ENCODE data around the gene S100A2.

Gene S100A2

GRCh38 chr1:153544453-153545066 is 21.1 kb downstream of the S100A2 start:
- H3K27ac ChIP-seq = peak overlapping the region; percentile 41
- TF ChIP-seq ZFX (IDR thresholded peaks at IDR 0.05; ENCODE audit: borderline replicate concordance) (no peak), CTCF (IDR thresholded peaks at IDR 0.05) (no peak)

- no peak overlapping the region for H3K27ac ChIP-seq
- TF ChIP-seq ZFX (IDR thresholded peaks at IDR 0.05; ENCODE audit: borderline replicate concordance) (no peak), CTCF (IDR thresholded peaks at IDR 0.05) (no peak)
Measured at GRCh38 chr1:153543736-153544135, 21.9 kb downstream of the S100A2 start.

- H3K27ac ChIP-seq = no peak overlapping the region
- TF ChIP-seq CTCF (IDR thresholded peaks at IDR 0.05) (no peak), ZFX (IDR thresholded peaks at IDR 0.05; ENCODE audit: borderline replicate concordance) (no peak)
Measured at GRCh38 chr1:153542956-153543711, 22.5 kb downstream of the S100A2 start.

- H3K27ac ChIP-seq = no peak overlapping the region
- TF ChIP-seq ZFX (IDR thresholded peaks at IDR 0.05; ENCODE audit: borderline replicate concordance) (no peak), CTCF (IDR thresholded peaks at IDR 0.05) (no peak)
Measured at GRCh38 chr1:153541641-153542590, 23.7 kb downstream of the S100A2 start.

GRCh38 chr1:153540394-153541361 is 25.0 kb downstream of the S100A2 start, which contains the start of gene S100A5:
Gene S100A5 (minus strand): TSS chr1:153540934. CDS start chr1:153540191, 743 bp downstream.
- H3K27ac ChIP-seq = no peak within 1 kb of the TSS
- TF ChIP-seq CTCF (IDR thresholded peaks at IDR 0.05) (no peak), ZFX (IDR thresholded peaks at IDR 0.05; ENCODE audit: borderline replicate concordance) (no peak)

- H3K27ac ChIP-seq = no peak overlapping the region
- no peak for TF ChIP-seq CTCF (IDR thresholded peaks at IDR 0.05)
- TF ChIP-seq ZFX (IDR thresholded peaks at IDR 0.05; ENCODE audit: borderline replicate concordance) = no peak
Measured at GRCh38 chr1:153539395-153540093, 26.1 kb downstream of the S100A2 start.
